Measurements from ENCODE around the gene CENPS. TPM values are rescaled to one million over a fixed set of nuclear protein-coding genes. Genes with fewer than 3 reads are reported as not detected.
"Not testable (repeated sequence)": the region's sequence is repeated elsewhere in the genome, so short reads cannot be mapped to it uniquely, and the experiment has no call there.

CENPS gene
- total RNA-seq, 2 donors from 2014 or later = 7.2 to 13.7 TPM

- Mint-ChIP-seq H3K36me3 (ENCODE audit: low read depth) (peaks cover 38% of the 10 kb centered on the region), H3K27ac (no peak overlapping the region), H3K9me3 (no peaks in the 10 kb centered on the region), H3K27me3 (no peaks in the 10 kb centered on the region), H3K4me3 (no peak overlapping the region), H3K4me1 (no peaks in the 10 kb centered on the region)
- ATAC-seq (replicated peaks) = no peak
Measured at GRCh38 chr1:10456048-10456447, 25.8 kb downstream of the CENPS start.

GRCh38 chr1:10456661-10457060 is 26.4 kb downstream of the CENPS start:
- Mint-ChIP-seq H3K36me3 (ENCODE audit: low read depth) (peaks cover 44% of the 10 kb centered on the region), H3K27ac (no peak overlapping the region), H3K4me1 (no peaks in the 10 kb centered on the region), H3K27me3 (no peaks in the 10 kb centered on the region), H3K9me3 (no peaks in the 10 kb centered on the region), H3K4me3 (no peak overlapping the region)
- no peak for ATAC-seq (replicated peaks)

DNA sequence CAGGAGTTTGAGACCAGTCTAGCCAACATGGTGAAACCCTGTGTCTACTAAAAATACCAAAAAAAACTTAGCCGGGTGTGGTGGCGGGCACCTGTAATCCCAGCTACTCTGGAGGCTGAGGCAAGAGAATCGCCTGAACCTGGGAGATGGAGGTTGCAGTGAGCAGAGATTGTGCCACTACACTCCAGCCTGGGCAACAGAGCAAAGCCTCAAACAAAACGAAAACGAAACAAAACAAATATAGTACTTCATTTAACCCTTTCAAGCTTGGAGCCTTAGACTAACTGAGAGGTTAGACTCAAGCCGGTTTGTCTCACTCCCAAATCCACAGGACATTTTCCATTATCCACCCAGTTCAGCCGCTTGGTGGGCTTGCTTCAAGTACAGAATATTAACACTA is 27.2 kb downstream of the CENPS start:
- not testable (repeated sequence) for H3K4me3 Mint-ChIP-seq; H3K27ac Mint-ChIP-seq; H3K9me3 Mint-ChIP-seq; ATAC-seq (replicated peaks); H3K27me3 Mint-ChIP-seq; H3K4me1 Mint-ChIP-seq
- H3K36me3 Mint-ChIP-seq (ENCODE audit: low read depth) = peaks cover 52% of the 10 kb centered on the region

DNA sequence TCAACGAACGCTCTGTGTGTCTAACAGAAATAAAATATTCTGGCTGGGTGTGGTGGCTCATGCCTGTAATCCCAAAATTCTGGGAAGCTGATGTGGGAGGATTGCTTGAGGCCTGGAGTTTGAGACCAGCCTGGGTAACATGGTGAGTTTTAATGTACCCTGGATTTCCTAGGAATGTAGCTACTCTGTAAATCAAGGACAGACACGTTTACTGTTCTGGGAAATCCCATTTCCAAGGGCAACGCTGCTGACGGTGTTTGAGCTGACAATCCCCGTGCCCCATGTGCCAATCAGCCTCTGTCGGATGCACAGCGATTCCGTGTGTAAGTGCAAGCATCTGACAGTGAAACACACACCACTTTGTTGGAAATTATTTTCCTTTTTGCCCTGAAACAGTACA is 27.6 kb downstream of the CENPS start:
- Mint-ChIP-seq H3K36me3 (ENCODE audit: low read depth) (peaks cover 56% of the 10 kb centered on the region), H3K27ac (no peak overlapping the region), H3K4me1 (no peaks in the 10 kb centered on the region), H3K4me3 (no peak overlapping the region), H3K27me3 (no peaks in the 10 kb centered on the region), H3K9me3 (no peaks in the 10 kb centered on the region)
- ATAC-seq (replicated peaks) = no peak

- ATAC-seq (replicated peaks) = no peak
- no peaks in the 10 kb centered on the region for H3K9me3 Mint-ChIP-seq
Measured at GRCh38 chr1:10459184-10459583, 29.0 kb downstream of the CENPS start.

GRCh38 chr1:10467078-10467477 is 36.8 kb downstream of the CENPS start:
- ATAC-seq (replicated peaks) = no peak
- no peak overlapping the region for H3K4me3 Mint-ChIP-seq
- no peaks in the 10 kb centered on the region for H3K9me3 Mint-ChIP-seq
- H3K36me3 Mint-ChIP-seq (ENCODE audit: low read depth) = peaks cover 81% of the 10 kb centered on the region
- H3K27ac Mint-ChIP-seq = no peak overlapping the region
- peaks cover 5% of the 10 kb centered on the region for H3K4me1 Mint-ChIP-seq
- H3K27me3 Mint-ChIP-seq = no peaks in the 10 kb centered on the region

More at GRCh38 chr1:10459184-10459583, 29.0 kb downstream of the CENPS start:
- no peaks in the 10 kb centered on the region for H3K4me1 Mint-ChIP-seq
- H3K4me3 Mint-ChIP-seq = no peak overlapping the region
- no peaks in the 10 kb centered on the region for H3K27me3 Mint-ChIP-seq
- no peak overlapping the region for H3K27ac Mint-ChIP-seq
- H3K36me3 Mint-ChIP-seq (ENCODE audit: low read depth) = peaks cover 69% of the 10 kb centered on the region

- Mint-ChIP-seq H3K27ac (no peak overlapping the region), H3K27me3 (no peaks in the 10 kb centered on the region), H3K36me3 (ENCODE audit: low read depth) (peaks cover 52% of the 10 kb centered on the region), H3K4me3 (no peak overlapping the region), H3K4me1 (peaks cover 10% of the 10 kb centered on the region), H3K9me3 (no peaks in the 10 kb centered on the region)
- no peak for ATAC-seq (replicated peaks)
Measured at GRCh38 chr1:10470043-10470442, 39.8 kb downstream of the CENPS start.

GRCh38 chr1:10471411-10472219 is 41.4 kb downstream of the CENPS start:
- no peaks in the 10 kb centered on the region for H3K27me3 Mint-ChIP-seq
- no peak for ATAC-seq (replicated peaks)
- H3K4me1 Mint-ChIP-seq = peaks cover 18% of the 10 kb centered on the region
- H3K4me3 Mint-ChIP-seq = peak overlapping the region; percentile 98
- H3K9me3 Mint-ChIP-seq = no peaks in the 10 kb centered on the region
- H3K36me3 Mint-ChIP-seq (ENCODE audit: low read depth) = peaks cover 36% of the 10 kb centered on the region
- peak overlapping the region; percentile 93 for H3K27ac Mint-ChIP-seq

DNA sequence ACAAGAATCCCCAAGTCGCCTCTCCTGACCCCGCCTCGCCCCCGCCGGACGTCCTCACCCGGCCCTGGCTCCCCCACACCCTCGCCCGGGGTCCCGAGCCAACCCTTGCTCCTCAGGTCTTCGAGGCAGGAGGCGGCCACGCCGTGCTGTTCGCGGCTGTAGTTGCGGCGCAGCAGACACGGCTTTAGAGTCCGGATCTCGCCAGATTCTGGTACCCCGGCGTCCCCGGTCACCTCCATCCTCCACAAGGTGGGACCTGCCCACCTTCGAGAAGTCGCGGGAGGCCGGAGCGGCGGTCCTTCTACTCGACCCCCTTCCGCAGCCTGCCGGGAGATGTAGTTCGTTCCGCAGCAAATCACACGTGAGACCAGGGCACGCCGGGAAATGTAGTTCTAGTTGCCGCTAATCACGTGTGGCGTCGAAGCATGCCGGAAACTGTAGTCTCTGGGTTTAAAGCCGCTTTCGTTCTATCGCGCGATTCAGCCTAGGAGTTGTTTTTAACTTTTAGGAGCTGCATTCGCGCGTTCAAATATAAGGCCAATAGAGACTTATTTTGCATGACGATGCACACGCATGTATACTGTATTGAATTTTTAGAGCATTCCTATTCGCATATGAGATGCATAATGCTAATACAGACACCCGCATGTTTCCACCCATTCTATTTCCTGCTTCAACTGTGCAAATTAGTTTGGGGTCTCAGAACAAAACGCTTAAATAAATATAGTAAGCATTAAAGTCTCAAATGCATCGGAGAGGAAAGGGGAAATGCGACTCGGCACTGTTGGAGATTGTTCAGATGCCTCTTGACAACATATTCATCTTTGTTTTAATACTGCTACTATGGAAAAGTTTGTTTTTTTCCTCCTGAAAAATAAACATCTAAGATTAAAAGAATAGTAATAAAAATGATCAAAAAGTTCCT is 42.2 kb downstream of the CENPS start, which contains the start of gene DFFA:
TSS of gene DFFA (minus strand) at position 310 of the 925 bp plus-strand sequence. CDS start at position 239, 71 bp downstream.
- peaks cover 18% of the 10 kb centered on the region for H3K4me1 Mint-ChIP-seq
- no peaks in the 10 kb centered on the region for H3K9me3 Mint-ChIP-seq
- H3K4me3 Mint-ChIP-seq = peak within 1 kb of the TSS; percentile 98
- H3K27ac Mint-ChIP-seq = peak within 1 kb of the TSS; percentile 93
- peak; percentile 84 for ATAC-seq (replicated peaks)
- no peaks in the 10 kb centered on the region for H3K27me3 Mint-ChIP-seq
- H3K36me3 Mint-ChIP-seq (ENCODE audit: low read depth) = peaks cover 27% of the 10 kb centered on the region

DNA sequence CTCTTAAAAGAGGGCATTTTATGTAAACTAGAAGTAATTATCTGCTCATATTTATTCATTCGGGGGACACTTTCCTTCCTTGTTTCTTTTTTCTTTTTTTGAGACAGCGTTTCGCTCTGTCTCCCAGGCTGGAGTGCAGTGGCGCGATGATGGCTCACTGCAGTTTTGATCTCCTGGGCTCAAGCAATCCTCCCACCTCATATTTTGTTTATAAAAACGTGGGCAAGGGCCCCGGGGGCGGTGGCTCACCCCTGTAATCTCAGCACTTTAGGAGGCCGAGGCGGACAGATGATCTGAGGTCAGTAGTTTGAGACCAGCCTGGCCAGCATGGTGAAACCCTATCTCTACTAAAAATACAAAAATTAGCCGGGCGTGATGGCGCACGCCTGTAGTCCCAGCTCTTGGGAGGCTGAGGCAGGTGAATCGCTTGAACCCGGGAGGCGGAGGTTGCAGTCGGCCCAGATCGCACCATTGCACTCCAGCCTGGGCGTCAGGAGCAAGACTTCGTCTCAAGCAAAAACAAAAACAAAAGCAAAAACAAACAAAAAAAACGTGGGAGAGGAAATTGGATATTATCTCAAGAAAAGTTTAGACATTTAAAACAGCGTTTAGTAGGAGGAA is 43.0 kb downstream of the CENPS start:
- Mint-ChIP-seq H3K27ac (no peak overlapping the region), H3K36me3 (ENCODE audit: low read depth) (peaks cover 20% of the 10 kb centered on the region), H3K4me1 (peaks cover 13% of the 10 kb centered on the region), H3K9me3 (no peaks in the 10 kb centered on the region), H3K4me3 (peak overlapping the region; percentile 98), H3K27me3 (no peaks in the 10 kb centered on the region)
- no peak for ATAC-seq (replicated peaks)

DNA sequence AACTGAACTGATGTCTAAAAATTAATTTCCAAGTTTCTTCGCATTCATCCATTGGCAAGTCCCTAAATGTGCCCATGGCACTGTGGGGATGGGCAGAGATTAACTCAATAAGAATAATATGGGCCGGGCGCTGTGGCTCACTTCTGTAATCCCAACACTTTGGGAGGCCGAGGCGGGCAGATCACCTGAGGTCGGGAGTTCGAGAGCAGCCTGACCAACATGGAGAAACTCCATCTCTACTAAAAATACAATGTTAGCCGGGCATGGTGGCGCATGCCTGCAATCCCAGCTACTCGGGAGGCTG is 44.0 kb downstream of the CENPS start:
- Mint-ChIP-seq H3K27ac (peak overlapping the region; percentile 96), H3K4me1 (peaks cover 13% of the 10 kb centered on the region), H3K4me3 (peak overlapping the region; percentile 98), H3K36me3 (ENCODE audit: low read depth) (peaks cover 11% of the 10 kb centered on the region)
- not testable (repeated sequence) for ATAC-seq (replicated peaks); H3K27me3 Mint-ChIP-seq; H3K9me3 Mint-ChIP-seq

- ATAC-seq (replicated peaks) = peak; percentile 92
- H3K36me3 Mint-ChIP-seq (ENCODE audit: low read depth) = peaks cover 9% of the 10 kb centered on the region
- H3K27me3 Mint-ChIP-seq = no peaks in the 10 kb centered on the region
- H3K4me1 Mint-ChIP-seq = peaks cover 13% of the 10 kb centered on the region
- H3K9me3 Mint-ChIP-seq = no peaks in the 10 kb centered on the region
- H3K27ac Mint-ChIP-seq = peak within 1 kb of the TSS; percentile 96
- H3K4me3 Mint-ChIP-seq = peak within 1 kb of the TSS; percentile 98
Measured at GRCh38 chr1:10474613-10475507, 44.6 kb downstream of the CENPS start, which contains the start of gene PEX14. PEX14 (plus strand) TSS chr1:10474950; CDS start chr1:10474967, 17 bp downstream.

DNA sequence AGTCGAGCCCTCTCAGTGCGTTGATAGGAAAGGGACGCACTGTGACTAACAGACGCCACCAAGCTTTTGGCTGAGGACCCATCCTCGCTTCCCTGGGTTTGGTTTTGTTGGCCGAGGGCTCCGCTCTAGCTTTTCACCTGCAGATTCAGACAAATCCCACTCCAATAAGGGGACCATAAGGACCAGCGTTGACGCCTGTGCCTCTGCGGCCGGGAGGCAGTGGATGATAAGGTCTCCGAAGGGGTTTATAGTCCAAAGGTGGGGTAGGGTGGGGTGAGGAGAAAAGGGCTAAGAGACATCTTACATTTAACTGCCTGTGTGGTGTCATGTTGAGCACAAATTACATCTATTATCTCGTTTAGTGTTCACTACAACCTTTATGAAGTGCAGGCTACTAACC is 45.3 kb downstream of the CENPS start:
- peaks cover 13% of the 10 kb centered on the region for H3K4me1 Mint-ChIP-seq
- no peak for ATAC-seq (replicated peaks)
- peak overlapping the region; percentile 96 for H3K27ac Mint-ChIP-seq
- H3K4me3 Mint-ChIP-seq = peak overlapping the region; percentile 98
- H3K9me3 Mint-ChIP-seq = no peaks in the 10 kb centered on the region
- no peaks in the 10 kb centered on the region for H3K27me3 Mint-ChIP-seq
- H3K36me3 Mint-ChIP-seq (ENCODE audit: low read depth) = peaks cover 5% of the 10 kb centered on the region
